MG63 (cell line): Measurements from ENCODE around the gene LYSMD4. TPM values are rescaled to one million over a fixed set of nuclear protein-coding genes. Genes with fewer than 3 reads are reported as not detected.

ENCODE experiments used
- DNase-seq: peaks from one replicate; pipeline ENCODE4 v3.0.0-alpha.2; 2020
- H3K27me3 ChIP-seq: fragments of 250-450 bp; sonication (Bioruptor Pico); 2 replicates; pipeline ENCODE4 v1.5.1; 2020; ENCODE audit warnings: mild to moderate bottlenecking, moderate library complexity
- H3K36me3 ChIP-seq: fragments of 250-450 bp; sonication (Bioruptor Pico); 2 replicates; pipeline ENCODE4 v1.5.1; 2020; ENCODE audit warnings: mild to moderate bottlenecking, moderate library complexity
- H3K4me3 ChIP-seq: fragments of 250-450 bp; sonication (Bioruptor Pico); 2 replicates; pipeline ENCODE4 v1.5.1; 2020; ENCODE audit warnings: mild to moderate bottlenecking, moderate library complexity
- H3K9me3 ChIP-seq: fragments of 250-450 bp; sonication (Bioruptor Pico); 2 replicates; pipeline ENCODE4 v1.5.1; 2020; ENCODE audit warnings: mild to moderate bottlenecking, moderate library complexity
- total RNA-seq: library from RNA; depleted of rRNA; stranded (reverse); fragments of >200 nt; shearing (Covaris generic); gene quantifications from 2 replicates; pipeline ENCODE4 v1.2.3, GENCODE V29; 2014; ENCODE audit warnings: low replicate concordance

The LYSMD4 gene
- total RNA-seq, 1 experiment from 2014 or later: 7.6 TPM

GRCh38 chr15:99718421-99718820, 14.8 kb downstream of the LYSMD4 start:
- Histone ChIP-seq H3K27me3 (no peaks in the 10 kb centered on the region), H3K36me3 (peaks cover 51% of the 10 kb centered on the region), H3K4me3 (no peak overlapping the region), H3K9me3 (no peaks in the 10 kb centered on the region)
- no peak for DNase-seq

GRCh38 chr15:99717161-99718009, 15.9 kb downstream of the LYSMD4 start:
- Histone ChIP-seq H3K9me3 (no peaks in the 10 kb centered on the region), H3K4me3 (no peak overlapping the region), H3K36me3 (peaks cover 61% of the 10 kb centered on the region), H3K27me3 (no peaks in the 10 kb centered on the region)
- no peak for DNase-seq

GRCh38 chr15:99716540-99717095, 16.6 kb downstream of the LYSMD4 start:
- Histone ChIP-seq H3K27me3 (no peaks in the 10 kb centered on the region), H3K9me3 (no peaks in the 10 kb centered on the region), H3K36me3 (peaks cover 65% of the 10 kb centered on the region), H3K4me3 (no peak overlapping the region)
- DNase-seq: no peak

- H3K27me3 ChIP-seq: no peaks in the 10 kb centered on the region
- H3K36me3 ChIP-seq: peaks cover 75% of the 10 kb centered on the region
- no peak for DNase-seq
These were observed 20.8 kb downstream of the LYSMD4 start for GRCh38 chr15:99712415-99712814.

GRCh38 chr15:99711625-99712024, 21.6 kb downstream of the LYSMD4 start:
- H3K27me3 ChIP-seq: no peaks in the 10 kb centered on the region
- peaks cover 75% of the 10 kb centered on the region for H3K36me3 ChIP-seq
- H3K9me3 ChIP-seq: no peaks in the 10 kb centered on the region
- no peak for DNase-seq
- H3K4me3 ChIP-seq: no peak overlapping the region

More at GRCh38 chr15:99712415-99712814, 20.8 kb downstream of the LYSMD4 start:
- Histone ChIP-seq H3K9me3 (no peaks in the 10 kb centered on the region), H3K4me3 (no peak overlapping the region)

- H3K27me3 ChIP-seq: no peaks in the 10 kb centered on the region
- H3K36me3 ChIP-seq: peaks cover 65% of the 10 kb centered on the region
- H3K9me3 ChIP-seq: no peaks in the 10 kb centered on the region
- H3K4me3 ChIP-seq: no peak overlapping the region
- no peak for DNase-seq
These were observed 23.8 kb downstream of the LYSMD4 start for GRCh38 chr15:99709243-99709986.

GRCh38 chr15:99708563-99708962, 24.7 kb downstream of the LYSMD4 start:
- Histone ChIP-seq H3K9me3 (no peaks in the 10 kb centered on the region), H3K36me3 (peaks cover 63% of the 10 kb centered on the region), H3K4me3 (no peak overlapping the region), H3K27me3 (no peaks in the 10 kb centered on the region)
- peak; percentile 47 for DNase-seq

- DNase-seq: no peak
- Histone ChIP-seq H3K4me3 (no peak overlapping the region), H3K9me3 (no peaks in the 10 kb centered on the region), H3K27me3 (no peaks in the 10 kb centered on the region), H3K36me3 (peaks cover 56% of the 10 kb centered on the region)
These were observed 25.6 kb downstream of the LYSMD4 start for GRCh38 chr15:99707473-99708270.

- DNase-seq: no peak
- H3K27me3 ChIP-seq: no peaks in the 10 kb centered on the region
- peaks cover 51% of the 10 kb centered on the region for H3K36me3 ChIP-seq
- no peaks in the 10 kb centered on the region for H3K9me3 ChIP-seq
- H3K4me3 ChIP-seq: no peak overlapping the region
These were observed 26.5 kb downstream of the LYSMD4 start for GRCh38 chr15:99706557-99707303.

GRCh38 chr15:99704444-99704838, 28.8 kb downstream of the LYSMD4 start:
- H3K36me3 ChIP-seq: peaks cover 32% of the 10 kb centered on the region
- DNase-seq: peak; percentile 28
- no peaks in the 10 kb centered on the region for H3K27me3 ChIP-seq
- H3K9me3 ChIP-seq: no peaks in the 10 kb centered on the region
- no peak overlapping the region for H3K4me3 ChIP-seq

- no peak overlapping the region for H3K4me3 ChIP-seq
- H3K27me3 ChIP-seq: no peaks in the 10 kb centered on the region
- no peaks in the 10 kb centered on the region for H3K9me3 ChIP-seq
- no peak for DNase-seq
- peaks cover 31% of the 10 kb centered on the region for H3K36me3 ChIP-seq
These were observed 29.4 kb downstream of the LYSMD4 start for GRCh38 chr15:99703603-99704443.

GRCh38 chr15:99702895-99703602, 30.2 kb downstream of the LYSMD4 start:
- Histone ChIP-seq H3K4me3 (no peak overlapping the region), H3K36me3 (peaks cover 31% of the 10 kb centered on the region)
- DNase-seq: no peak

GRCh38 chr15:99696096-99696495, 37.1 kb downstream of the LYSMD4 start:
- no peak for DNase-seq
- Histone ChIP-seq H3K9me3 (no peaks in the 10 kb centered on the region), H3K36me3 (peaks cover 77% of the 10 kb centered on the region), H3K27me3 (no peaks in the 10 kb centered on the region), H3K4me3 (no peak overlapping the region)

More at GRCh38 chr15:99702895-99703602, 30.2 kb downstream of the LYSMD4 start:
- Histone ChIP-seq H3K27me3 (no peaks in the 10 kb centered on the region), H3K9me3 (no peaks in the 10 kb centered on the region)

GRCh38 chr15:99692825-99693224, 40.4 kb downstream of the LYSMD4 start:
- H3K9me3 ChIP-seq: no peaks in the 10 kb centered on the region
- no peak overlapping the region for H3K4me3 ChIP-seq
- no peaks in the 10 kb centered on the region for H3K27me3 ChIP-seq
- peaks cover 93% of the 10 kb centered on the region for H3K36me3 ChIP-seq
- no peak for DNase-seq

- H3K9me3 ChIP-seq: peaks cover 13% of the 10 kb centered on the region
- no peak overlapping the region for H3K4me3 ChIP-seq
- DNase-seq: no peak
- H3K36me3 ChIP-seq: peaks cover 93% of the 10 kb centered on the region
- H3K27me3 ChIP-seq: no peaks in the 10 kb centered on the region
These were observed 46.9 kb downstream of the LYSMD4 start for GRCh38 chr15:99686290-99686689.
